GM23248 (cell line): ENCODE data around the gene CITED4. TPM values are rescaled to one million over a fixed set of nuclear protein-coding genes. Genes with fewer than 3 reads are reported as not detected.

ENCODE experiments used
- DNase-seq: peaks from one replicate; pipeline ENCODE4 v3.0.0-alpha.2; 2015
- H2AFZ ChIP-seq: fragments of 200-600 bp; sonication (generic); 2 replicates; pipeline ENCODE4 v1.6.1; 2016; ENCODE audit warnings: antibody characterized with exemption
- H3F3A ChIP-seq: fragments of 200-600 bp; sonication (generic); 2 replicates; pipeline ENCODE4 v1.6.1; 2016; ENCODE audit warnings: mild to moderate bottlenecking, antibody characterized with exemption, mixed run types; ENCODE audit not compliant: insufficient read depth
- H3K27ac ChIP-seq: fragments of 200-600 bp; sonication (generic); 2 replicates; pipeline ENCODE4 v1.5.1; 2016; ENCODE audit warnings: mild to moderate bottlenecking
- H3K27me3 ChIP-seq: fragments of 200-600 bp; sonication (generic); replicated peaks from 2 replicates; pipeline ENCODE4 v1.6.1; 2016; ENCODE audit warnings: mild to moderate bottlenecking; ENCODE audit not compliant: insufficient read depth
- H3K36me3 ChIP-seq: fragments of 200-600 bp; sonication (generic); 2 replicates; pipeline ENCODE4 v1.6.1; 2016; ENCODE audit warnings: low read depth, mild to moderate bottlenecking
- H3K4me1 ChIP-seq: fragments of 200-600 bp; sonication (generic); 2 replicates; pipeline ENCODE4 v1.6.1; 2016; ENCODE audit warnings: mild to moderate bottlenecking; ENCODE audit not compliant: insufficient read depth
- H3K4me2 ChIP-seq: fragments of 200-600 bp; sonication (generic); one replicate; pipeline ENCODE4 v1.6.1; 2016; ENCODE audit warnings: mild to moderate bottlenecking; ENCODE audit not compliant: unreplicated experiment
- H3K4me3 ChIP-seq: fragments of 200-600 bp; sonication (generic); 2 replicates; pipeline ENCODE4 v1.5.1; 2016; ENCODE audit warnings: mild to moderate bottlenecking
- H3K79me2 ChIP-seq: fragments of 200-600 bp; sonication (generic); 2 replicates; pipeline ENCODE4 v1.6.1; 2016; ENCODE audit warnings: mild to moderate bottlenecking; ENCODE audit not compliant: insufficient read depth
- H3K9ac ChIP-seq: fragments of 200-600 bp; sonication (generic); 2 replicates; pipeline ENCODE4 v1.6.1; 2016; ENCODE audit warnings: mild to moderate bottlenecking
- H3K9me2 ChIP-seq: fragments of 200-600 bp; sonication (generic); 2 replicates; pipeline ENCODE4 v1.6.1; 2016; ENCODE audit warnings: mixed run types, mild to moderate bottlenecking, moderate library complexity; ENCODE audit not compliant: insufficient read depth
- H3K9me3 ChIP-seq: fragments of 200-600 bp; sonication (generic); one replicate; pipeline ENCODE4 v1.6.1; 2017; ENCODE audit warnings: low read depth
- H4K20me1 ChIP-seq: fragments of 200-600 bp; sonication (generic); 2 replicates; pipeline ENCODE4 v1.6.0; 2016; ENCODE audit not compliant: insufficient read depth
- EZH2 ChIP-seq: fragments of 200-600 bp; sonication (generic); IDR thresholded peaks from 2 replicates; pipeline ENCODE4 v1.6.1; 2018; ENCODE audit warnings: antibody characterized with exemption, mild to moderate bottlenecking; ENCODE audit not compliant: insufficient read depth, poor library complexity, severe bottlenecking
- EZH2phosphoT487 ChIP-seq: fragments of 200-600 bp; sonication (generic); IDR thresholded peaks from 2 replicates; pipeline ENCODE4 v1.6.1; 2018; ENCODE audit warnings: antibody characterized with exemption, moderate library complexity, mild to moderate bottlenecking, low read depth; ENCODE audit not compliant: insufficient read depth
- WGBS, 2 experiments: methylation state at CpG; one replicate each; pipeline ENCODE4 v1.1.6; 2015 to 2017; ENCODE audit warnings: low lambda C conversion rate in 2 of 2, low coverage in 1 of 2; ENCODE audit errors: missing lambda C conversion rate in 2 of 2; 5-methylcytosine and 5-hydroxymethylcytosine counted together
- in situ Hi-C: fragments of 300-500 bp; cut with MboI; formaldehyde crosslinking; loops from 2 replicates; pipeline ENCODE4 v1.15.0; 2020
- polyA plus RNA-seq: library from polyadenylated mRNA; unstranded; fragments of >200 nt; fragmentation: Nextera tagmentation; extraction: Ambion mirVana; gene quantifications from 2 replicates; pipeline ENCODE4 v1.2.1, GENCODE V29; 2016
- total RNA-seq: library from RNA; depleted of rRNA; stranded (reverse); fragments of >200 nt; shearing (Covaris generic); gene quantifications from 2 replicates; pipeline ENCODE4 v1.2.3, GENCODE V29; 2014

The CITED4 gene
- total and polyA plus RNA-seq, 2 experiments from 2014 or later = not detected

- Histone ChIP-seq H3K27me3 (no peaks in the 10 kb centered on the region), H3K4me2 (no peak overlapping the region), H4K20me1 (no peaks in the 10 kb centered on the region), H3K36me3 (no peaks in the 10 kb centered on the region), H3K9me2 (no peaks in the 10 kb centered on the region), H3K27ac (no peak overlapping the region), H2AFZ (no peak overlapping the region), H3K79me2 (no peaks in the 10 kb centered on the region), H3K4me3 (no peak overlapping the region), H3K9ac (no peak overlapping the region), H3K9me3 (no peaks in the 10 kb centered on the region), H3K4me1 (no peaks in the 10 kb centered on the region), H3F3A (no peaks in the 10 kb centered on the region)
- TF ChIP-seq EZH2phosphoT487 (no peak), EZH2 (no peak)
- in situ Hi-C loops = loop anchor here (5.0 to 10.0 kb wide), 2 partner anchors 104 to 234 kb away; no protein-coding TSS in a partner anchor
- WGBS, 2 experiments = 47% methylated on average over 6 of the region's 6 CpGs
- DNase-seq = peak; percentile 79
Measured at GRCh38 chr1:40848530-40849189, 13.5 kb downstream of the CITED4 start.

- in situ Hi-C loops = loop anchor here (5.0 to 10.0 kb wide), 2 partner anchors 105 to 232 kb away; no protein-coding TSS in a partner anchor
Measured at GRCh38 chr1:40847023-40847745, 15.0 kb downstream of the CITED4 start.

DNA sequence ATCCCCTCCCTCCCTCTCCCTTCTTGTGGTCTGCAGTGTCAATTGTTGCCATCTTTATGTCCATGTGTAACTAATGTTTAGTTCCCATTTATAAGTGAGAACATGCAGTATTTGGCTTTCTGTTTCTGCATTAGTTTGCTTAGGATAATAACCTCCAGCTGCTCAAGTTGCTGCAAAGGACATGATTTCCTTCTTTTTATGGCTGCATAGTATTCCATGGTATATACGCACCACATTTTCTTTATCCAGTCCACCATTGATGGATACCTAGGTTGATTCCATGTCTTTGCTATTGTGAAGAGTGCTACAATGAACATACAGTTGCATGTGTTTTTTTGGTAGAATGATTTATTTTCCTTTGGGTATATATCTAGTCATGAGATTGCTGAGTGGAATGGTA is 16.3 kb downstream of the CITED4 start:
- TF ChIP-seq EZH2 (no peak), EZH2phosphoT487 (no peak)
- Histone ChIP-seq H3K79me2 (no peaks in the 10 kb centered on the region), H3K9ac (no peak overlapping the region), H3K4me2 (no peak overlapping the region), H3F3A (no peaks in the 10 kb centered on the region), H3K9me2 (no peaks in the 10 kb centered on the region), H3K36me3 (no peaks in the 10 kb centered on the region), H4K20me1 (no peaks in the 10 kb centered on the region), H3K4me3 (no peak overlapping the region), H3K27ac (no peak overlapping the region), H3K9me3 (no peaks in the 10 kb centered on the region), H2AFZ (no peak overlapping the region), H3K4me1 (no peaks in the 10 kb centered on the region), H3K27me3 (peaks cover under 1% of the 10 kb centered on the region; the same call in 1 of the 2 replicates)
- WGBS, 2 experiments = 89 to 91% methylated on average over 1 of the region's 1 CpG
- DNase-seq = no peak
- in situ Hi-C loops = loop anchor here (5.0 to 10.0 kb wide), 2 partner anchors 106 to 231 kb away; no protein-coding TSS in a partner anchor

More at GRCh38 chr1:40847023-40847745, 15.0 kb downstream of the CITED4 start:
- H3K9ac ChIP-seq = no peak overlapping the region
- peak; percentile 49 for DNase-seq
- no peaks in the 10 kb centered on the region for H3K27me3 ChIP-seq
- H3K36me3 ChIP-seq = no peaks in the 10 kb centered on the region
- H2AFZ ChIP-seq = no peak overlapping the region
- no peaks in the 10 kb centered on the region for H3F3A ChIP-seq
- H3K4me3 ChIP-seq = no peak overlapping the region
- no peaks in the 10 kb centered on the region for H3K4me1 ChIP-seq
- no peaks in the 10 kb centered on the region for H3K9me2 ChIP-seq
- 83 to 84% methylated on average over 6 of the region's 6 CpGs for WGBS, 2 experiments
- H3K79me2 ChIP-seq = no peaks in the 10 kb centered on the region
- no peaks in the 10 kb centered on the region for H4K20me1 ChIP-seq
- H3K9me3 ChIP-seq = no peaks in the 10 kb centered on the region
- no peak overlapping the region for H3K4me2 ChIP-seq
- TF ChIP-seq EZH2 (no peak), EZH2phosphoT487 (no peak)
- no peak overlapping the region for H3K27ac ChIP-seq

DNA sequence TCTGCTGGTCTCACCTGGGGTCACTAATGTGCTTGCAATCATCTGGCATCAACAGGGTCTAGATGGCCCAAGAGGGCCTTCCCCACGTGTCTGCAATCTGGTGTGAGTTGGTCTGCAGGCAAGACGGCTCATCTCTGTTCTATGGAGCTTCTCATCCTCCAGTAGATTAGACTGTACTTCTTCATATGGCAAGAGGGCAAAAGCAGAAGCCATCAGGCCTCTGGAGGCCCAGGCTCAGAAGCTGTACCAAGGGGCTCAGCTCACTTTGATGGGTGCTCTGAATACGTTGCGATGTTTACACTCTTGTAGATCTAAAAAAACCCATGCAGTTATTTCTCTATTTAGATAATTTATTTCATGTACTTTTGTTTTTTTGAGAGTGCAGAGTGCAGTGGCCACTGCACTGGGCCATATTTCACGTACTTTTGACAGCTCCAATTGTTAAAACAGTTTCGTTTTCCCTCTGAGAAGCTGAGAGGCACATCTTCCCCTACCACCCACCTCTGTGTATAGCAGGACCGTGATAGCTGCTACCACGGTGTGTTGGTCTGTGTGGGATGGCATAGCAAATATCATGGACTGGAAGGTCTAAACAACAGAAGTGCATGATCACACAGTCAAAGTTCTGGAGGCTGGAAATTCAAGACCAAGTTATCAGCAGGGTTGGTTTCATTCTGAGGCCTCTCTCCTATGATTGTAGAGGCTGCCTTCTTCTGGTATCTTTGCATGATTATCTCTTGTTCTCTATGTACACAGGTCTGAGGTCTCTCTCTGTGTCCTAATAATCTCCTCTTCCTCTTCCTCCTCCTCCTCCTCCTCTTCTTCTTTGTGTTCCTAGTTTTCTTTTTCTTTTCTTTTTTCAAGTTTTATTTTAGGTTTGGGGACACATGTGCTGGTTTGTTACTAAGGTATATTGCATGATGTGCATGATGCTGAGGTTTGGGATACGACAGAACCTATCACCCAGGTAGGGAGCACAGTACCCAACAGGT is 17.0 kb downstream of the CITED4 start:
- H3K4me2 ChIP-seq = no peak overlapping the region
- no peaks in the 10 kb centered on the region for H3K9me3 ChIP-seq
- no peaks in the 10 kb centered on the region for H3K9me2 ChIP-seq
- no peak overlapping the region for H3K9ac ChIP-seq
- TF ChIP-seq EZH2 = no peak
- no peak for TF ChIP-seq EZH2phosphoT487
- DNase-seq = no peak
- H3K4me1 ChIP-seq = no peaks in the 10 kb centered on the region
- H3K36me3 ChIP-seq = no peaks in the 10 kb centered on the region
- H3K27ac ChIP-seq = no peak overlapping the region
- H3K27me3 ChIP-seq = peaks cover 5% of the 10 kb centered on the region; the same call in 1 of the 2 replicates
- no peak overlapping the region for H2AFZ ChIP-seq
- no peaks in the 10 kb centered on the region for H4K20me1 ChIP-seq
- in situ Hi-C loops = loop anchor here (5.0 to 10.0 kb wide), 2 partner anchors 107 to 230 kb away; no protein-coding TSS in a partner anchor
- H3K79me2 ChIP-seq = no peaks in the 10 kb centered on the region
- H3F3A ChIP-seq = no peaks in the 10 kb centered on the region
- no peak overlapping the region for H3K4me3 ChIP-seq
- WGBS, 2 experiments = 59 to 61% methylated on average over 9 of the region's 9 CpGs
